GM18511 (cell line): Measurements from ENCODE around the gene CCT3.
"Not testable (repeated sequence)": the region's sequence is repeated elsewhere in the genome, so short reads cannot be mapped to it uniquely, and the experiment has no call there.

Source experiments
- ATAC-seq: cut with Tn5 transposase; IDR thresholded peaks from one replicate; pipeline ENCODE4 v1.9.1; 2021; ENCODE audit warnings: mild to moderate bottlenecking, moderate library complexity; ENCODE audit not compliant: unreplicated experiment

Gene CCT3

GRCh38 chr1:156338180-156338976 is at the start of gene CCT3, which contains the start of gene TSACC:
TSS of gene CCT3 (minus strand) at chr1:156338292. CDS start at chr1:156338184, 108 bp downstream.
TSS of gene TSACC (plus strand) at chr1:156338526. CDS start at chr1:156339758, 1,232 bp downstream.
- ATAC-seq = peak; percentile 94

DNA sequence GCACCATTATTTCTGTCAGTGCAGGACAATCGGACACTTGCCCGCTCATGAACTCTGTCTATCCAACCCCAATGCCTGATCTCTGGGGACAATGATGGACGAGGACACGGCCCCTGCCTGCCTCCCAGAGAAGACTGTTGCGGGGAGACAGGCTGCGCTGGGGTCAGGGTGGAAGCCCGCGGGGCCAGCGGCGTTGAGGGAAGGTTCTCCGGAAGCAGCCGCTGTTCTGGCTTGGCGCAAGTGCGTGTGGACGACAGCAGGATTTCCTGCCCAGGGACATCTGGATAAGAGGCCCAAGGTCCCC is 49.7 kb upstream of the CCT3 start:
- ATAC-seq = no peak

DNA sequence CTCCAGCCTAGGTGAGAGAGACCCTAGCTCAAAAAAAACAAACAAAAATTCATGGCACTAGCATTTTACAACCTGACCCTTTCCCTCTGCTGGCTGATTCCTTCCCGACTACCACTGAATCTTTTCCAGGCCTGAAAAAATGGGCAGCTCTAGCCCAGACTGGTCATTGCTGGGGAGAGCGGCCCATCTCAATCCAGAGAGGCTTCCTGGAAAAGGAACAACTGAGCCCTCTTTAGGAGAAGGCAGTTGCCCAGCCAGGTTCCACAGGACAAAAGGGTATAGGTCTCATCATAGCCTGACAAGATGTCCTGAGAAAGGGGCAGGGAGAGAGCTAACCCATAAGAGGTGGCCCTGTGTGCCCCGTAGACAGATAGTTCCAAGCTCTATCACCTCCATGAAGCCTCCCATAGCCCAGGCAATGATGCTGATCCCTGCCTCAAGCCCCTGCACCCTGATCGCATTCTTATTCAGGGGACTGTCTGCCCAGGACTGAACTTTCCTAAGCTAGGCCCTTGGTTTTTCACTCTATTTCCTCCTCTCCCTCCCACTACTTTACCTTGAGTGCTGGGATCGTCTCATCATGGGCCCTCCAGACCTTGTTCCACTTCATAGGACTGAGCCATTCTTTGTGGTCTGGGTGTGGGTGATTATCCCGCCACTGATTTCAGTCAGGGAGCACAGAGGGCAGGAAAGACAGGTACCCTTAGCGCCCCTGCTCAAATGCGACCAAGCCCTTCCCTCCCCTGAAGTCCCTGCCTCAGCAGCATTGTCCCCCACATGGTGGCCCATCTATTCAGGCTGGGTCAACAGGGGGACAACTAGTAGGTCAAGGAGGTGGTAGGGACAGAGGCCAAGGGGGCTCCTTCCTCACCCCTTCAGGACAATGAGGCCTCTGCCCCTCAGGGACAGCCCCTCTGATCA is 49.1 kb upstream of the CCT3 start:
- ATAC-seq = no peak

- no peak for ATAC-seq
These were observed 48.2 kb upstream of the CCT3 start for GRCh38 chr1:156386134-156386901.

- no peak for ATAC-seq
These were observed 47.5 kb upstream of the CCT3 start for GRCh38 chr1:156385534-156386031.

GRCh38 chr1:156384658-156385057 is 46.6 kb upstream of the CCT3 start:
- no peak for ATAC-seq

DNA sequence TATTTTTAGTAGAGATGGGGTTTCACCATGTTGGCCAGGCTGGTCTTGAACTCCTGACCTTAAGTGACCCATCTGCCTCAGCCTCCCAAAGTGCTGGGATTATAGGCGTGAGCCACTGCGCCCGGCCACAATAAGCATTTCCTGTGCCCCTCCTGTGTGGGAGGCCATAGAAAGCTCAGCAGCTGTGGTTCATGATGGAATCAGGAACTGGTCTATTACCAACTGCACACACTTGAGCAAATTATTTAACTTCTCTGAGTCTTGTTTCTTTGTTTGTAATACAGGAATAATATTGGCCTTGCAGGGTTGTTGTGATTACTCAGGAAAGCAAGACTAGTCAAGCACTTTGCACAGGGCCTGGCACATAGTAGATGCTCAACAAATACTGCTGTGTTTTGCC is 45.9 kb upstream of the CCT3 start:
- no peak for ATAC-seq

GRCh38 chr1:156383023-156383422 is 44.9 kb upstream of the CCT3 start:
- no peak for ATAC-seq

DNA sequence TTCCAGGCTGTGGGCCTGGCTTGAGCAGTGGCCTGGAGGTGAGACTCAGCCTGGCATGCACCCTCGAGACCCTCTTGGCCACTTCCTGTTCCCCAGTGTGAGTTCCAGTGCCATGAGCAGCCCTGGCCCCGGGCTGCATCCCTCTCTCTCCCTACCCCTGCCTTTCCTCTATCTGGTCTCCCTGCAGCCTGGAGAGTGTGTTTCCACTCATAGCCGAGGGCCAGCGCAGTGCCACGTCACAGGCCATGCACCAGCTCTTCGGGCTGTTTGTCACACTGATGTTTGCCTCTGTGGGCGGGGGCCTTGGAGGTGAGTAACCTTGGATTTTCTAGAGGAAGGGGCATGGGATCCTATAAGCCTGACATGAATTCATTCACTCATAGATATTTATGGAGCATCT is 44.5 kb upstream of the CCT3 start:
- ATAC-seq = no peak

GRCh38 chr1:156379420-156380165 is 41.5 kb upstream of the CCT3 start:
- no peak for ATAC-seq

DNA sequence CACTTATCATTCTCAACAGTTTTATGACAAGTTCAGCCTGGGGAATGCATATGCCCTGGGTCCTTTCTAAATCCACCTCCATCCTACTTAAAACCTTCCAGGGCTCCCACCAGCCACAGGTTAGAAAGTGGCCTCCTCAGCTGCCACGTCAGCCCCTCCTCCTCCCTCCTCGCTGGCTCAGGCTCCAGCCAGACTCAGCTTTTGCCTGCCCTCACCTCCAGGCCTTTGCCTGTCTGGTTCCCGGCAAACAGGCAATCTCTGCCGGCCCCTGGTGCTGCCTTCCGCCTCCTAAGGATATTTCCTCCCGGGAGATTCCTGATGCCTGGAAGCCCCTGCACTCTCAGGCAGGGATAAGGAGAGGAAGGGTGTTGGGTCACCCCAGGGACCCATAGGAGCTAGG is 40.5 kb upstream of the CCT3 start:
- no peak for ATAC-seq

- no peak for ATAC-seq
These were observed 39.1 kb upstream of the CCT3 start for GRCh38 chr1:156376958-156377919.

DNA sequence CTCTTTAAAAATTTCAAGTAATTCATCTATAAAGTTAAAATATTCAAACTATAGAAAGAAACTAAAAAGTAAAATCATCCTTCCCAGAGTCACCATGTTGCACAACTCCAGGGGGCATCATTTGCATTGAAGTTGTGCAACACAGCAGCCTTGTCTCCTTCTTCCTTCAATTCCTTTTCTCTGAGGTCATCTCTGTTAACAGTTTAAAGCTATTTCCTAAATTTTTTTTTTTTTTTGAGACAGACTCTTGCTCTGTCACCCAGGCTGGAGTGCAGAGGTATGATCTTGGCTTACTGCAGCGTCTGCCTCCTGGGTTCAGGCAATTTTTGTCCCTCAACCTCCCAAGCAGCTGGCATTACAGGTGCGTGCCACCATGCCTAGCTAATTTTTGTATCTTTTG is 38.1 kb upstream of the CCT3 start:
- ATAC-seq = no peak

- no peak for ATAC-seq
These were observed 35.5 kb upstream of the CCT3 start for GRCh38 chr1:156373546-156373945.

- ATAC-seq = no peak
These were observed 34.8 kb upstream of the CCT3 start for GRCh38 chr1:156372876-156373275.

- no peak for ATAC-seq
These were observed 34.1 kb upstream of the CCT3 start for GRCh38 chr1:156372265-156372586.

DNA sequence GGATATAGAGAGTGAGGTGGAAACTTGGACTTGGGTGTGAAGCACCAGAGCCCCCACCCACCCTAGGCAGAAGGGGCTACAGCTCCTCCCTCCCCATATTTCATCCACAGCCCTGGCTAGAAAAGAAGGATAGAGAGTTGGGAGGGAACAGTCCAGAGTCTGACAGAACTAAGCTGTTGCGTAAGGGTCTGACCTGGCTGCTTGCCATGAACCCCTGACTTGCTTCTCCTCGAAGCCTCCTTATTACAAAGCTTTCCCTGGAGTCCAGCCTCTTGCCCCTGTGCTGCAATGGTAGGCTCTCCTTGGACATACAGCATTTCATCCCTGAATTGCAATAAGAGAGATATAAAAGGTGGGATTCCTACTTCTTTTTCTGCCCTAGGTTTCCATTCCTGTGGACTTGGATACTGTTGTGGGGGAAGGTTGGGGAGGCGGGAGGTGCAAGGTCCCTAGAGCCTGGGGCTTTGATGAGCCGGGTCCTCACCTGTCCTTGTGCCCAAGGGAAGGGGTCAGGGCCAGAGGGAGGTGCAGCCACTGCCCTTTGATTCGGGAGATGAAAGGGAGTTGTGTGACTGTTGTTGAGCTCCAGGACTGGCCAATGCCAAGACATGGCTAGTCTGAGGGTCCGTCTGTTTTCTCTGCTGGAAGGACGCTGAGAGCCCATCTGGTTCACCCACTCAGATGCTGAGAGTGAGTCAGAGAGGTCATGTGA is 33.6 kb upstream of the CCT3 start:
- ATAC-seq = no peak

GRCh38 chr1:156369685-156370286 is 31.7 kb upstream of the CCT3 start:
- not testable (repeated sequence) for ATAC-seq
